HUES6 (cell line): ENCODE results near the gene FN3KRP.
"Not testable (repeated sequence)": the region's sequence is repeated elsewhere in the genome, so short reads cannot be mapped to it uniquely, and the experiment has no call there.

Source experiments
- H3K27ac ChIP-seq: 2 replicates; pipeline ENCODE4 v1.7.0; 2013; ENCODE audit warnings: low read depth, mild to moderate bottlenecking, low read length, inconsistent platforms
- H3K27me3 ChIP-seq: 2 replicates; pipeline ENCODE4 v1.6.1; 2013; ENCODE audit warnings: low read length; ENCODE audit not compliant: control insufficient read depth, insufficient read depth
- H3K36me3 ChIP-seq: 2 replicates; pipeline ENCODE4 v1.6.1; 2013; ENCODE audit warnings: low read length; ENCODE audit not compliant: control insufficient read depth, insufficient read depth
- H3K4me1 ChIP-seq: 2 replicates; pipeline ENCODE4 v1.6.1; 2013; ENCODE audit warnings: low read length; ENCODE audit not compliant: control insufficient read depth, insufficient read depth
- H3K4me3 ChIP-seq: 2 replicates; pipeline ENCODE4 v1.5.1; 2013; ENCODE audit warnings: low read depth, low read length
- H3K9ac ChIP-seq: one replicate; pipeline ENCODE4 v1.6.1; 2013; ENCODE audit warnings: mild to moderate bottlenecking, low read length
- H3K9me3 ChIP-seq: 2 replicates; pipeline ENCODE4 v1.6.1; 2013; ENCODE audit warnings: low read depth, low read length; ENCODE audit not compliant: control insufficient read depth, insufficient read depth

Gene FN3KRP

DNA sequence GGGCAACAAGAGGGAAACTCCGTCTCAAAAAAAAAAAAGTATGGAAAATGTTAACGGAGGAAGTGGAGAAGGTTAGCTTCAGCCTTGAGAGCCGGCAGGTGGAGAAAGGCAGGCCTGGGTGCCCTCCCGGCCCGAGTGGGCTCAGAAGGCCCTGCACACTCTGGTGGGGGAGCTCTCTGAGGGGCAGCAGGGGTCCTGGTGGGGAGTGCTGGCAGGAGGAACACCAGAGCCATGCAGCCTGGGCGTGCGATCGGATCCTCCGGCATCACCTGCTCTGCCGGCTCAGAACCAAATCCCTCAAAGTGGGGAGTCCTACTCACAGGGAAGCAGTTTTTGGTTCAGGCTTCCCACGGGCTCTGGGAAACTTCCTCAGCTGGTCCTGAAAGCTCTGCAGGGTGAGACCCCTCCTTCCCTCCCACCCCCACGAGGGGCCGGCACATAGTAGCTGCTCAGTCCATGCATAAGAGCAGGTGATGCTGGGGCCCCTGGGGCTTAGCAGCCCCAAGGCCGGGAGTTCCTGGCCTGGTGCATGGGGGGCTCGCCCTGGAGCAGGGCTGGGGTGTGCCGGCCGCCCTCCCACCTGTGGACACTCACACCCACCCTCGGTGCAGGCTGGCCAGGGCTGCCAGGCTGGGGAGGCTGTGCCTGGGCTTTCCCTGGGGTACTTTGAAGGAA lies 20.1 kb downstream of the FN3KRP start:
- no peak overlapping the region for H3K9ac ChIP-seq
- no peak overlapping the region for H3K27ac ChIP-seq
- peak overlapping the region; percentile 79 for H3K4me3 ChIP-seq
- peaks cover 5% of the 10 kb centered on the region for H3K27me3 ChIP-seq
- peaks cover 36% of the 10 kb centered on the region for H3K36me3 ChIP-seq
- no peaks in the 10 kb centered on the region for H3K4me1 ChIP-seq
- peaks cover 32% of the 10 kb centered on the region for H3K9me3 ChIP-seq

DNA sequence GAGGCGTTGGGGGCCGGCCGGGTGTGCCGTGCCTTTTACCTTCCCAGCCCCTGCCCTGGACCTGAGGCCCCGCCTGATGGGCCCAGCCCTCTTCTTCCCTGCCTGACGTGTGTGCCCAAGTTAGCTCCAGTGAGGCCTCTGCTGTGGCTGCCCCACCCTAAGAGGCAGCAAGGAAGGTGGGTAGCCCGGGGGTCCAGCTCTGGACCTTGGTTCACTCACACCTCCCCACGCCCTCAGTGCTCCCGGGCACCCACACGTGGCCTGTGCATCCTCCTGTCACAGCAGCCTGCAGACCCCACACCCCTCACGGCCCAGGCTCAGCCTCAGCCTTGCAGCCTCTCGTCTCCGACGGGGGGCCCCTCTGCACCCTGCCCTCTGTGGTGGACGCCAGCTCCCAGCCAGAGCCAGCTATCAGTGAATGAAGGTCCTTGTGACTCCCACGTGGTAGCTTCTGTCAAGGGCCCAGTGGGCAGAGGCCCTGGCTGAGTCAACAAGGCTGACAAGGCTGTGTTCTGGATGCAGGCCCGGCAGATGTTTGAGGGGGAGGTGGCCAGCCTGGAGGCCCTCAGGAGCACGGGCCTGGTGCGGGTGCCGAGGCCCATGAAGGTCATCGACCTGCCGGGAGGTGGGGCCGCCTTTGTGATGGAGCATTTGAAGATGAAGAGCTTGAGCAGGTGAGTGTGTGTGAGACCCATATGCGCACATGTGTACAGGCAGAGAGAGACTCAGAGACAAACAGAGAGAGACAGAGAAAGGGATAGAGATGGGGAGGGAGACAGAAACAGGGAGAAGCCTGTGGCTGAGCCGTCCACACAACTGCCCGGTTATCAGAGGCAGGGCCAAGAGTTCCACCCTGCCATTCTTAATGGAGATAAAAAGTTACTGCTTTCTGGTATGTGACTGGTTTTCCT lies 21.7 kb downstream of the FN3KRP start:
- Histone ChIP-seq H3K4me1 (no peaks in the 10 kb centered on the region), H3K27me3 (peaks cover 5% of the 10 kb centered on the region), H3K9me3 (peaks cover 28% of the 10 kb centered on the region), H3K27ac (no peak overlapping the region), H3K9ac (no peak overlapping the region), H3K4me3 (no peak overlapping the region), H3K36me3 (peaks cover 36% of the 10 kb centered on the region)

- no peak overlapping the region for H3K27ac ChIP-seq
- H3K9me3 ChIP-seq = peaks cover 27% of the 10 kb centered on the region
- no peak overlapping the region for H3K9ac ChIP-seq
- H3K27me3 ChIP-seq = peaks cover under 1% of the 10 kb centered on the region; the same call in 1 of the 2 replicates
- peaks cover 10% of the 10 kb centered on the region; the same call in 1 of the 2 replicates for H3K4me1 ChIP-seq
- peaks cover 36% of the 10 kb centered on the region for H3K36me3 ChIP-seq
- H3K4me3 ChIP-seq = no peak overlapping the region
Measured at GRCh38 chr17:82740906-82741759, 24.6 kb downstream of the FN3KRP start.

DNA sequence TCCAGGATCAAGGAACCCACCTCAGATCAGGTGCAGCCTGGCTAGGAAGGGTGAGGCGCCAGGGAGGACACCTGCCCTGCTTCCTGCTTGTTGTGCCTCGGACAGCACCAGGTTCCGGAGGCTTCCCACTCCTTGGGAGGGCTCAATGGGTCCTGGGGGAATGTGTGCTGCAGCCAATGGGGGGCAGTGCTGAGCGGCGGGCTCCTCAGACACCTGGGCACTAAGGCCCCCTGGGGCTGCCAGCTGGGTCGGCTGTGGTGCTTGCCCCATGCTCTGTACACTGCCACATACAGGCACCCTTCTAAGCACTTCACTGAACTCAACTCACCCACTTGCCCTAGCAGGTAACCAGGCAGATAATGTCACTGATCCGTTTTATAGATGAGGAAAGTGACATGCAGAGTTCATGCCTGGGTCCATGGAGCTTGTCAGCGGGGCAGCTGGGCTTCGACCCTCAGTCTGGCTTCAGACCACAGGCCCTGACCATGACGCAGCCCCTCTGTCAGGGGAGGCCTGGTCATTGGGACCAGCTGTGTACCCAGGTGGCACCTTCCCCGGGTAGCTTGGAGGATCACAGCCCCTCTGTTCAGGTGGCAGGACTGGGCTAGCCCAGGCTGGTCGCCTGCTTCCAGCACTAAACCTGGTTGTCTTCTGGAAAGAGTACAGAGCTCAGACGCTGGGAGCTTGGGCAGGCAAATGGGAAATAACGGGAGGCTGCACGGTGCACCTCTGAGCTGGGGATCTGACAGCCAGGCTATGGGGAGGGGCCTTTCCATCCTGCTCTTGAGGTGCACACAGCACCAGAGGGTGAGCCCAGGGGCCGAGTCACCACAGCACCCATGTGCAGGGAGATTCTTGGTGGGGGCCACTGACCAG lies 27.1 kb downstream of the FN3KRP start:
- Histone ChIP-seq H3K27ac (peak overlapping the region; percentile 41; the same call in 1 of the 2 replicates), H3K9ac (no peak overlapping the region), H3K27me3 (no peaks in the 10 kb centered on the region), H3K36me3 (peaks cover 33% of the 10 kb centered on the region), H3K4me3 (no peak overlapping the region), H3K4me1 (peaks cover 10% of the 10 kb centered on the region; the same call in 1 of the 2 replicates), H3K9me3 (peaks cover 38% of the 10 kb centered on the region)

- Histone ChIP-seq H3K9me3 (peaks cover 42% of the 10 kb centered on the region), H3K4me1 (peaks cover 10% of the 10 kb centered on the region; the same call in 1 of the 2 replicates), H3K36me3 (peaks cover 40% of the 10 kb centered on the region)
- H3K9ac ChIP-seq, H3K27me3 ChIP-seq, H3K27ac ChIP-seq, H3K4me3 ChIP-seq: not testable (repeated sequence)
Measured at GRCh38 chr17:82744736-82745135, 28.2 kb downstream of the FN3KRP start.

DNA sequence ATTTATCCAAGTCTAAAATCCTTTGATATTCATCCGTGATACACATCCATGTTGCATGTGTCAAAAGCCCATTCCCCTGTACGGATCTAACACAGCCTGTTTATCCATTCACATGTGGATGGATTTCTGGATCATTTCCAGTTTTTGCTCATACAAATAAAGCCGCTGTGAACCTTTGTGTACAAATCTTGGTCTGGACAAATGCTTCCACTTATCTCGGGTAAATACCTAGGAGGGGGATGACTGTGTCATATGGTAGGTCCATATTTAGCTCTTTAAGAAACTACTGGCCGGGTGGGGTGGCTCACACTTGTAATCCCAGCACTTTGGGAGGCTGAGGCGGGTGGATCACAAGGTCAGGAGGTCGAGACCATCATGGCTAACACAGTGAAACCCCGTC lies 29.0 kb downstream of the FN3KRP start:
- no peak overlapping the region for H3K9ac ChIP-seq
- H3K36me3 ChIP-seq = peaks cover 32% of the 10 kb centered on the region
- H3K9me3 ChIP-seq = peaks cover 38% of the 10 kb centered on the region
- H3K27ac ChIP-seq = no peak overlapping the region
- peaks cover 10% of the 10 kb centered on the region; the same call in 1 of the 2 replicates for H3K4me1 ChIP-seq
- H3K27me3 ChIP-seq = peaks cover 6% of the 10 kb centered on the region; the same call in 1 of the 2 replicates
- no peak overlapping the region for H3K4me3 ChIP-seq

DNA sequence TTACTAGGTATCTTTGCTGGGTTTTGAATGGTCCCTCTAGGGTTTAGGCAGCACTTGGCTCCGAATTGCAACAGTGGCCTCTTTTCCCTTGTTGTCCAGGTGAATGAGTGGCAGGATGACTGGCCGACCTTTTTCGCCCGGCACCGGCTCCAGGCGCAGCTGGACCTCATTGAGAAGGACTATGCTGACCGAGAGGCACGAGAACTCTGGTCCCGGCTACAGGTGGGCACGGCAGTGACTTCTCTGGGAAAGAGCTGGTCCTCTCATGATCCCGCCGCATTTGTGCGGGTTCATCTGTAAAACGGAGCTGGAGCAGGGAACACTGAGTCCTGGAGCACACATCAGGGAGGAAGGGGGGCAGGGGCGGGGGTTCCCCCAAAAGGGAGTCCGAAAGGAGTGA lies 32.2 kb downstream of the FN3KRP start:
- peaks cover 12% of the 10 kb centered on the region for H3K36me3 ChIP-seq
- H3K27ac ChIP-seq = no peak overlapping the region
- peaks cover 6% of the 10 kb centered on the region; the same call in 1 of the 2 replicates for H3K27me3 ChIP-seq
- no peak overlapping the region for H3K4me3 ChIP-seq
- peaks cover 7% of the 10 kb centered on the region; the same call in 1 of the 2 replicates for H3K4me1 ChIP-seq
- peaks cover 28% of the 10 kb centered on the region for H3K9me3 ChIP-seq
- H3K9ac ChIP-seq = no peak overlapping the region

GRCh38 chr17:82750241-82750908 lies 33.9 kb downstream of the FN3KRP start:
- H3K36me3 ChIP-seq = peaks cover 12% of the 10 kb centered on the region
- no peak overlapping the region for H3K27ac ChIP-seq
- no peak overlapping the region for H3K9ac ChIP-seq
- H3K27me3 ChIP-seq = peaks cover 6% of the 10 kb centered on the region; the same call in 1 of the 2 replicates
- H3K4me1 ChIP-seq = peaks cover 15% of the 10 kb centered on the region
- peaks cover 27% of the 10 kb centered on the region for H3K9me3 ChIP-seq
- H3K4me3 ChIP-seq = peak overlapping the region; percentile 11; the same call in 1 of the 2 replicates

GRCh38 chr17:82751171-82751570 lies 34.7 kb downstream of the FN3KRP start:
- H3K27ac ChIP-seq = no peak overlapping the region
- peak overlapping the region; percentile 50 for H3K9ac ChIP-seq
- peak overlapping the region; percentile 68 for H3K4me3 ChIP-seq
- peaks cover 12% of the 10 kb centered on the region for H3K36me3 ChIP-seq
- H3K27me3 ChIP-seq = peaks cover 6% of the 10 kb centered on the region; the same call in 1 of the 2 replicates
- peaks cover 23% of the 10 kb centered on the region for H3K4me1 ChIP-seq
- peaks cover 20% of the 10 kb centered on the region for H3K9me3 ChIP-seq
